PC-3 (cell line): Measurements from ENCODE around the gene FRRS1L.

Experiments
- EZH2 ChIP-seq: fragments of 300-600 bp; sonication (generic); IDR thresholded peaks from one replicate; pipeline ENCODE4 v1.6.1; 2017; ENCODE audit warnings: antibody characterized with exemption, mild to moderate bottlenecking, low read length; ENCODE audit not compliant: unreplicated experiment
- TF ChIP-seq, protein P1 (sequence below): fragments of 300-600 bp; sonication (generic); conservative IDR thresholded peaks from 2 replicates; pipeline ENCODE4 v1.5.1; 2017; ENCODE audit warnings: antibody characterized with exemption, low read depth, mild to moderate bottlenecking, low read length

DNA sequence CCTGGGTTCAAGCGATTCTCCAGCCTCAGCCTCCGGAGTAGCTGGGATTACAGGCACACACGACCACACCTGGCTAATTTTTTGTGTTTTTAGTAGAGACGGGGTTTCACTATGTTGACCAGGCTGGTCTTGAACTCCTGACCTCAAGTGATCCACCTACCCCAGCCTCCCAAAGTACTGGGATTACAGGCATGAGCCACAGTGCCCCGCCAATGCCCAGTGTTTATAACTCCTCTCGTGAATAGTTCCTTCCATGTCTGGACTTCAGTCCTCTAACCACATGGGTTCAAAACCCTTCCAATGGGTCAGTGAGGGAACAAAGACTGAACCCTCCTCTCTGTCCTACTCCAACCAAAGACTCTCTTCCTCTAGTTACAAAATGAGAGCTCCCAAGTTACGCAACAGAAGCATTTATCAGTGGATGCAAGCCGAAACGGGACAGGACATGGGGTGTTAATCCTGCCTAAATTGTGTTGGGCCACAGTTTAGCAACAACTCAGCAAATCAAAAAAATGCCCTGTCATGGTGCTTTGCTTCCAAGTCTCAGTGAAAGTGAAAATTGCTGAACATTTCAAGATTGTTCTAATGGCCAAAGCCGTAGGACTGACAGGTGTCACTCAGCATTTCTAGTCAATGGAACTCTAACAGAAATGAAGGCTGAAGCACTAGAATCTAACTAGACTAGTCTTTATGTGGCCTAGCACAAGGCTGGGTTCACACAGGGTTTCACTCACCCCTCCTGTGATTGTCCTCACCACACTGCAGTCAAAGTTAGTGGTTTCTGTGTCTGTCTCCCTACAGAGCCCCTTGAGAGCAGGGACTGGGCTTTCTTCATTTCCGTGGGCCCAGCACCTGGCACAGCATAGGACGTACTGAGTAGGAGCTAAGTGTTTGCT, 44.1 kb downstream of the FRRS1L start:
- TF ChIP-seq, protein P1, sequence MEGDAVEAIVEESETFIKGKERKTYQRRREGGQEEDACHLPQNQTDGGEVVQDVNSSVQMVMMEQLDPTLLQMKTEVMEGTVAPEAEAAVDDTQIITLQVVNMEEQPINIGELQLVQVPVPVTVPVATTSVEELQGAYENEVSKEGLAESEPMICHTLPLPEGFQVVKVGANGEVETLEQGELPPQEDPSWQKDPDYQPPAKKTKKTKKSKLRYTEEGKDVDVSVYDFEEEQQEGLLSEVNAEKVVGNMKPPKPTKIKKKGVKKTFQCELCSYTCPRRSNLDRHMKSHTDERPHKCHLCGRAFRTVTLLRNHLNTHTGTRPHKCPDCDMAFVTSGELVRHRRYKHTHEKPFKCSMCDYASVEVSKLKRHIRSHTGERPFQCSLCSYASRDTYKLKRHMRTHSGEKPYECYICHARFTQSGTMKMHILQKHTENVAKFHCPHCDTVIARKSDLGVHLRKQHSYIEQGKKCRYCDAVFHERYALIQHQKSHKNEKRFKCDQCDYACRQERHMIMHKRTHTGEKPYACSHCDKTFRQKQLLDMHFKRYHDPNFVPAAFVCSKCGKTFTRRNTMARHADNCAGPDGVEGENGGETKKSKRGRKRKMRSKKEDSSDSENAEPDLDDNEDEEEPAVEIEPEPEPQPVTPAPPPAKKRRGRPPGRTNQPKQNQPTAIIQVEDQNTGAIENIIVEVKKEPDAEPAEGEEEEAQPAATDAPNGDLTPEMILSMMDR: no peak
- no peak for TF ChIP-seq EZH2
